Suprapubic skin (tissue), 3 donors: ENCODE measurements around the gene TBC1D14.
"Not testable (repeated sequence)": the region's sequence is repeated elsewhere in the genome, so short reads cannot be mapped to it uniquely, and the experiment has no call there.

Source experiments
- EP300 ChIP-seq: sonication (generic); formaldehyde crosslinking; IDR thresholded peaks from one replicate; pipeline ENCODE4 v1.6.1; 2017; ENCODE audit warnings: antibody characterized with exemption
- TF ChIP-seq, protein P1 (sequence below), 2 donors: fragments of 200-600 bp in 1 of 2; fragments of 450-650 bp in 1 of 2; sonication (generic) in 1 of 2; IDR thresholded peaks; one replicate each; pipeline ENCODE4 v1.5.1; 2016 to 2019; ENCODE audit warnings: antibody characterized with exemption in 2 of 2, mild to moderate bottlenecking in 1 of 2, moderate library complexity in 1 of 2

DNA sequence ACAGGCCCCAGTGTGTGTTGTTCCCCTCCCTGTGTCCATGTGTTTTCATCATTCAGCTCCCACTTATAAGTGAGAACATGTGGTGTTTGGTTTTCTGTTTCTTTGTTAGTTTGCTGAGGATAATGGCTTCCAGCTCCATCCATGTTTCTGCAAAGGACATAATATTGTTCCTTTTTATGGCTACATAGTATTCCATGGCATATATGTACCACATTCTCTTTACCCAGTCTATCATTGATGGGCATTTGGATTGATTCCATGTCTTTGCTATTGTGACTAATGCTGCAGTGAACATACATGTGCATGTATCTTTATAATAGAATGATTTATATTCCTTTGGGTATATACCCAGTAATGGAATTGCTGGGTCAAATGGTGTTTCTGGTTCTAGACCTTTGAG, 169.9 kb downstream of the TBC1D14 start:
- TF ChIP-seq, protein P1, sequence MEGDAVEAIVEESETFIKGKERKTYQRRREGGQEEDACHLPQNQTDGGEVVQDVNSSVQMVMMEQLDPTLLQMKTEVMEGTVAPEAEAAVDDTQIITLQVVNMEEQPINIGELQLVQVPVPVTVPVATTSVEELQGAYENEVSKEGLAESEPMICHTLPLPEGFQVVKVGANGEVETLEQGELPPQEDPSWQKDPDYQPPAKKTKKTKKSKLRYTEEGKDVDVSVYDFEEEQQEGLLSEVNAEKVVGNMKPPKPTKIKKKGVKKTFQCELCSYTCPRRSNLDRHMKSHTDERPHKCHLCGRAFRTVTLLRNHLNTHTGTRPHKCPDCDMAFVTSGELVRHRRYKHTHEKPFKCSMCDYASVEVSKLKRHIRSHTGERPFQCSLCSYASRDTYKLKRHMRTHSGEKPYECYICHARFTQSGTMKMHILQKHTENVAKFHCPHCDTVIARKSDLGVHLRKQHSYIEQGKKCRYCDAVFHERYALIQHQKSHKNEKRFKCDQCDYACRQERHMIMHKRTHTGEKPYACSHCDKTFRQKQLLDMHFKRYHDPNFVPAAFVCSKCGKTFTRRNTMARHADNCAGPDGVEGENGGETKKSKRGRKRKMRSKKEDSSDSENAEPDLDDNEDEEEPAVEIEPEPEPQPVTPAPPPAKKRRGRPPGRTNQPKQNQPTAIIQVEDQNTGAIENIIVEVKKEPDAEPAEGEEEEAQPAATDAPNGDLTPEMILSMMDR (IDR thresholded peaks at IDR 0.05), result not testable (repeated sequence)
- TF ChIP-seq EP300, result not testable (repeated sequence)
